Vagina (tissue), 2 donors: ENCODE measurements around the gene FLNA.

Source experiments
- CTCF ChIP-seq, 3 experiments: fragments of 450-650 bp in 2 of 3; fragments of 200-600 bp in 1 of 3; sonication (generic) in 1 of 3; IDR thresholded peaks; one replicate each; pipeline ENCODE4 v1.5.1; 2017 to 2019; ENCODE audit warnings: antibody characterized with exemption in 3 of 3, mild to moderate bottlenecking in 2 of 3, moderate library complexity in 2 of 3
- POLR2A ChIP-seq, 2 donors: fragments of 450-650 bp; IDR thresholded peaks; one replicate each; pipeline ENCODE4 v1.6.1; 2017; ENCODE audit warnings: antibody characterized with exemption in 2 of 2, mild to moderate bottlenecking in 2 of 2, moderate library complexity in 2 of 2
- POLR2AphosphoS5 ChIP-seq, 2 donors: sonication (generic); formaldehyde crosslinking; IDR thresholded peaks; one replicate each; pipeline ENCODE4 v1.9.0; 2017; ENCODE audit warnings: antibody characterized with exemption in 2 of 2, mild to moderate bottlenecking in 2 of 2, low read depth in 1 of 2; ENCODE audit not compliant: insufficient read depth in 1 of 2

- TF ChIP-seq CTCF (IDR thresholded peaks at IDR 0.05) = no peak
- no peak for TF ChIP-seq POLR2A (IDR thresholded peaks at IDR 0.05)
- TF ChIP-seq POLR2AphosphoS5 (IDR thresholded peaks at IDR 0.05; ENCODE audit: insufficient read depth in 1 of 2, low read depth in 1 of 2) = no peak
These were observed 28.2 kb upstream of the FLNA start for GRCh38 chrX:154402622-154403127.
